Chondrocyte (in vitro differentiated cells): ENCODE data around the gene UBAP2. TPM values are rescaled to one million over a fixed set of nuclear protein-coding genes. Genes with fewer than 3 reads are reported as not detected.

Experiments
- DNase-seq: peaks from one replicate; pipeline ENCODE4 v3.0.0; 2021; ENCODE audit warnings: mixed read lengths, low spot score
- H3K27ac Mint-ChIP-seq: one replicate; pipeline ENCODE4 v1.8.0; 2021; ENCODE audit warnings: mild to moderate bottlenecking, moderate library complexity, mixed read lengths; ENCODE audit not compliant: unreplicated experiment
- H3K27me3 Mint-ChIP-seq: 2 replicates; pipeline ENCODE4 v1.8.0; 2021; ENCODE audit warnings: low read depth, mixed read lengths
- H3K36me3 Mint-ChIP-seq: 2 replicates; pipeline ENCODE4 v1.8.0; 2021; ENCODE audit warnings: low read depth, mixed read lengths
- H3K4me1 Mint-ChIP-seq: 2 replicates; pipeline ENCODE4 v1.8.0; 2021; ENCODE audit warnings: low read depth, mild to moderate bottlenecking, mixed read lengths
- H3K4me3 Mint-ChIP-seq: one replicate; pipeline ENCODE4 v1.8.0; 2021; ENCODE audit warnings: mild to moderate bottlenecking, moderate library complexity, mixed read lengths; ENCODE audit not compliant: unreplicated experiment
- H3K9me3 Mint-ChIP-seq: 2 replicates; pipeline ENCODE4 v1.8.0; 2021; ENCODE audit warnings: low read depth, mixed read lengths
- CTCF ChIP-seq: fragments of 200-600 bp; sonication (generic); IDR thresholded peaks from 2 replicates; pipeline ENCODE4 v1.5.0; 2021; ENCODE audit warnings: antibody characterized with exemption, mild to moderate bottlenecking, moderate library complexity
- total RNA-seq: library from RNA; stranded (reverse); gene quantifications from 3 replicates; pipeline ENCODE4 v1.2.1, GENCODE V29; 2021

UBAP2 gene
- total RNA-seq, 1 donor from 2014 or later: 56.3 TPM

- Mint-ChIP-seq H3K4me3 (no peak overlapping the region), H3K4me1 (peaks cover 7% of the 10 kb centered on the region), H3K27ac (no peak overlapping the region), H3K36me3 (no peaks in the 10 kb centered on the region), H3K9me3 (no peaks in the 10 kb centered on the region), H3K27me3 (no peaks in the 10 kb centered on the region)
- TF ChIP-seq CTCF: no peak
- DNase-seq: peak; percentile 1
These were observed 30.5 kb upstream of the UBAP2 start for GRCh38 chr9:34079181-34079580.

- peaks cover 31% of the 10 kb centered on the region for H3K4me1 Mint-ChIP-seq
- DNase-seq: no peak
- peak overlapping the region; percentile 81 for H3K27ac Mint-ChIP-seq
- no peak overlapping the region for H3K4me3 Mint-ChIP-seq
- H3K9me3 Mint-ChIP-seq: no peaks in the 10 kb centered on the region
- no peak for TF ChIP-seq CTCF
- H3K36me3 Mint-ChIP-seq: no peaks in the 10 kb centered on the region
- H3K27me3 Mint-ChIP-seq: no peaks in the 10 kb centered on the region
These were observed 24.3 kb upstream of the UBAP2 start for GRCh38 chr9:34072868-34073590.

- Mint-ChIP-seq H3K9me3 (no peaks in the 10 kb centered on the region), H3K4me3 (no peak overlapping the region), H3K4me1 (peaks cover 31% of the 10 kb centered on the region), H3K27me3 (no peaks in the 10 kb centered on the region), H3K27ac (peak overlapping the region; percentile 81), H3K36me3 (no peaks in the 10 kb centered on the region)
- DNase-seq: no peak
- TF ChIP-seq CTCF: no peak
These were observed 23.7 kb upstream of the UBAP2 start for GRCh38 chr9:34072410-34072809.

- Mint-ChIP-seq H3K4me3 (no peak overlapping the region), H3K27me3 (no peaks in the 10 kb centered on the region)
- peak; percentile 19 for TF ChIP-seq CTCF
These were observed 22.1 kb upstream of the UBAP2 start for GRCh38 chr9:34070606-34071324.

GRCh38 chr9:34069831-34070230 lies 21.1 kb upstream of the UBAP2 start:
- Mint-ChIP-seq H3K27me3 (no peaks in the 10 kb centered on the region), H3K27ac (no peak overlapping the region), H3K4me3 (no peak overlapping the region), H3K36me3 (no peaks in the 10 kb centered on the region), H3K9me3 (no peaks in the 10 kb centered on the region), H3K4me1 (peaks cover 31% of the 10 kb centered on the region)
- no peak for TF ChIP-seq CTCF
- DNase-seq: no peak

More at GRCh38 chr9:34070606-34071324, 22.1 kb upstream of the UBAP2 start:
- peaks cover 31% of the 10 kb centered on the region for H3K4me1 Mint-ChIP-seq
- H3K9me3 Mint-ChIP-seq: no peaks in the 10 kb centered on the region
- H3K27ac Mint-ChIP-seq: peak overlapping the region; percentile 71
- no peaks in the 10 kb centered on the region for H3K36me3 Mint-ChIP-seq
- DNase-seq: no peak
